ENCODE measurements around the gene AIFM3. TPM values are rescaled to one million over a fixed set of nuclear protein-coding genes. Genes with fewer than 3 reads are reported as not detected.
A peak's percentile ranks its signal among the peaks of the same experiment; 100 is the strongest.

The AIFM3 gene
- total RNA-seq, 1 experiment from 2014 or later = 2.6 TPM

- ChIA-PET CTCF (interaction anchor here (0.6 to 5.1 kb wide), 27 partner anchors 10 to 207 kb away, joined by 3 to 72 read pairs (median 4); partner anchors contain the start of genes AIFM3, CRKL and LZTR1), POLR2A (interaction anchor here (0.6 to 1.8 kb wide), 9 partner anchors 9 to 72 kb away, joined by 3 to 11 read pairs (median 4); partner anchors contain the start of gene LZTR1)
- Mint-ChIP-seq H3K9me3 (no peaks in the 10 kb centered on the region), H3K4me3 (peak overlapping the region; percentile 74), H3K27me3 (ENCODE audit: low read depth) (peaks cover 15% of the 10 kb centered on the region; the same call in 1 of the 2 replicates), H3K27ac (no peak overlapping the region), H3K4me1 (peaks cover 12% of the 10 kb centered on the region), H3K36me3 (peaks cover 16% of the 10 kb centered on the region)
- peak; percentile 41 for ATAC-seq
- peak; percentile 55 for DNase-seq (ENCODE audit: low spot score)
- peak; percentile 42; the same call in 1 of the 2 replicates for TF ChIP-seq KAT7 (CRISPR knock-in tag; IDR thresholded peaks at IDR 0.05; ENCODE audit: borderline replicate concordance)
- TF ChIP-seq MAX (CRISPR knock-in tag; IDR thresholded peaks at IDR 0.05) = peak; percentile 53; the same call in 1 of the 2 replicates
- no peak for TF ChIP-seq ZNF425 (CRISPR knock-in tag; conservative IDR thresholded peaks at IDR 0.05)
- no peak for TF ChIP-seq ERG (CRISPR knock-in tag; IDR thresholded peaks at IDR 0.05)
- no peak for TF ChIP-seq SMAD4 (CRISPR knock-in tag; IDR thresholded peaks at IDR 0.05)
- no peak for TF ChIP-seq NFE2L1 (CRISPR knock-in tag; IDR thresholded peaks at IDR 0.05)
- TF ChIP-seq CDX4 (CRISPR knock-in tag; IDR thresholded peaks at IDR 0.05; ENCODE audit: borderline replicate concordance) = no peak
- no peak for TF ChIP-seq CREB1 (CRISPR knock-in tag; IDR thresholded peaks at IDR 0.05)
- TF ChIP-seq STAT6 (CRISPR knock-in tag; conservative IDR thresholded peaks at IDR 0.05; ENCODE audit: low read depth) = no peak
- TF ChIP-seq MLX (CRISPR knock-in tag; IDR thresholded peaks at IDR 0.05) = no peak
- 0 out of 2 replicates have a peak, but pooled peaks have one; percentile 4 for TF ChIP-seq USF1 (CRISPR knock-in tag; IDR thresholded peaks at IDR 0.05)
- TF ChIP-seq ZNF317 (CRISPR knock-in tag; IDR thresholded peaks at IDR 0.05; ENCODE audit: borderline replicate concordance, low read depth) = no peak
- peak; percentile 50; the same call in 1 of the 2 replicates for TF ChIP-seq ARID4B (CRISPR knock-in tag; IDR thresholded peaks at IDR 0.05; ENCODE audit: borderline replicate concordance)
- TF ChIP-seq MYBL2 (CRISPR knock-in tag; IDR thresholded peaks at IDR 0.05) = peak; percentile 40; the same call in 1 of the 2 replicates
- TF ChIP-seq JUN (CRISPR knock-in tag; IDR thresholded peaks at IDR 0.05) = no peak
- TF ChIP-seq USF2 (CRISPR knock-in tag; IDR thresholded peaks at IDR 0.05) = no peak
- no peak for TF ChIP-seq RORB (CRISPR knock-in tag; IDR thresholded peaks at IDR 0.05)
- TF ChIP-seq ZNF512 (CRISPR knock-in tag; IDR thresholded peaks at IDR 0.05; ENCODE audit: borderline replicate concordance) = no peak
- no peak for TF ChIP-seq FOXK1 (CRISPR knock-in tag; IDR thresholded peaks at IDR 0.05)
- no peak for TF ChIP-seq SP1 (CRISPR knock-in tag; conservative IDR thresholded peaks at IDR 0.05)
Observed at GRCh38 chr22:20957102-20957682, 9.9 kb upstream of the AIFM3 start.

Data from WTC11 (cell line).